Stomach (tissue), 9 donors: ENCODE results near the gene MLANA. TPM values are rescaled to one million over a fixed set of nuclear protein-coding genes. Genes with fewer than 3 reads are reported as not detected.

ENCODE experiments used
- DNase-seq, 2 donors: peaks; one replicate each; pipeline versions ENCODE4 v3.0.0 to v3.0.0-alpha.2; 2013 to 2019
- H3K27ac ChIP-seq, 5 donors: fragments of 200-600 bp in 4 of 5; sonication (generic) in 4 of 5; one replicate each; pipeline ENCODE4 v1.5.1; 2013 to 2019; ENCODE audit warnings: mild to moderate bottlenecking in 1 of 5, moderate library complexity in 1 of 5
- H3K27me3 ChIP-seq, 3 donors: fragments of 200-600 bp; sonication (generic); one replicate each; pipeline ENCODE4 v1.5.1; 2017 to 2019; ENCODE audit warnings: mixed run types in 1 of 3
- H3K36me3 ChIP-seq, 4 donors: fragments of 200-600 bp; sonication (generic); 1 replicate in 3 of 4; 2 replicates in 1 of 4; pipeline ENCODE4 v1.5.1; 2016 to 2019
- H3K4me1 ChIP-seq, 4 donors: fragments of 200-600 bp; sonication (generic); one replicate each; pipeline ENCODE4 v1.5.1; 2016 to 2019
- H3K4me3 ChIP-seq, 4 donors: fragments of 200-600 bp; sonication (generic) in 3 of 4; one replicate each; pipeline ENCODE4 v1.5.1; 2016 to 2019; ENCODE audit warnings: mild to moderate bottlenecking in 1 of 4
- H3K9me3 ChIP-seq, 4 donors: fragments of 200-600 bp; sonication (generic); one replicate each; pipeline ENCODE4 v1.5.1; 2016 to 2019
- CTCF ChIP-seq, 7 experiments: fragments of 450-650 bp in 4 of 7; fragments of 200-600 bp in 3 of 7; sonication (generic) in 3 of 7; IDR thresholded peaks; one replicate each; pipeline ENCODE4 v1.5.1; 2016 to 2019; ENCODE audit warnings: antibody characterized with exemption in 7 of 7, control low read depth in 2 of 7, mild to moderate bottlenecking in 1 of 7
- EP300 ChIP-seq: sonication (generic); formaldehyde crosslinking; IDR thresholded peaks from one replicate; pipeline ENCODE4 v1.6.1; 2017; ENCODE audit warnings: antibody characterized with exemption
- POLR2A ChIP-seq, 4 donors: fragments of 450-650 bp; IDR thresholded peaks; one replicate each; pipeline ENCODE4 v1.6.1; 2016; ENCODE audit warnings: antibody characterized with exemption in 4 of 4, control low read depth in 2 of 4, mild to moderate bottlenecking in 1 of 4, moderate library complexity in 1 of 4
- POLR2AphosphoS5 ChIP-seq, 3 donors: sonication (generic); formaldehyde crosslinking; IDR thresholded peaks; one replicate each; pipeline ENCODE4 v1.6.1; 2016; ENCODE audit warnings: antibody characterized with exemption in 3 of 3
- WGBS, 5 donors: extraction: QIAGEN DNeasy Blood & Tissue Kit in 3 of 5; methylation state at CpG; one replicate each; pipeline versions ENCODE4 v1.1.5 to v1.1.7; 2013 to 2018; 5-methylcytosine and 5-hydroxymethylcytosine counted together
- intact Hi-C: fragments of 100-400 bp; cut with DNase I; formaldehyde crosslinking; loops from one replicate; pipeline ENCODE4 v1.15.1; 2023; ENCODE audit warnings: low total_unique reads
- polyA plus RNA-seq, 3 donors: library from polyadenylated mRNA; stranded (reverse); fragments of 200-250 nt; gene quantifications; one replicate each; pipeline ENCODE4 v1.2.3, GENCODE V29; 2013
- total RNA-seq, 5 donors: library from RNA; depleted of rRNA; stranded (reverse); fragments of >200 nt; gene quantifications; one replicate each; pipeline versions ENCODE4 v1.1.0 to v1.2.3, GENCODE V29; 2014 to 2016
- donor health status: healthy with polysubstance abuse.
- donor health status: Bipolar disorder and iron deficiency.
- donor health status: healthy.

Gene MLANA
- total and polyA plus RNA-seq, 8 donors, result not detected

DNA sequence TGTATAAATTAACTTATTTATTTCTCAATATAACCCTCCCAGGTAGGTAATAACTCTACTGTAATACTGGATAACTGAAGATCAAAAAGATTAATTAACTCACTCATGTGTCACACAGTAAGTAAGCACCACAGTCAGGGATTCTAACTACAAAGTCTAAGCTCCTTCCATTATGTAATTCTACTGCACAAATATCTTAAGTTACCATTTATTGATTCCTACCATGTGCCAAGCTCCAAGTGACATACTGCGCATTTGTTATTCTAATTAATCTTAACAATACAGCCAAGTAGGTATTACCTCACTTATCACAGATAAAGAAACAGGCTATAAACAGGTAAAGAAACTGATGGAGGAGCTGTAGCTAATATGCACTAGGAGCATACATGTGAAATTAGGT, 66.5 kb downstream of the MLANA start:
- Histone ChIP-seq H3K9me3 (no peaks in the 10 kb centered on the region), H3K27ac (no peak overlapping the region), H3K4me3 (no peak overlapping the region), H3K4me1 (peaks cover 5 to 22% (median 13%) of the 10 kb centered on the region in 4 donors), H3K27me3 (no peaks in the 10 kb centered on the region), H3K36me3 (peaks cover 0 to 7% (median 0%) of the 10 kb centered on the region in 4 donors)
- TF ChIP-seq POLR2A (IDR thresholded peaks at IDR 0.05) (no peak), EP300 (no peak), POLR2AphosphoS5 (IDR thresholded peaks at IDR 0.05) (no peak), CTCF (IDR thresholded peaks at IDR 0.05) (no peak)
- WGBS, 5 donors, result 77 to 100% (median 96%) methylated on average over 1 of the region's 1 CpG
- no peak for DNase-seq
- intact Hi-C loops, result no loop called here

- no peak for TF ChIP-seq CTCF (IDR thresholded peaks at IDR 0.05)
- TF ChIP-seq POLR2A (IDR thresholded peaks at IDR 0.05), result no peak
- TF ChIP-seq POLR2AphosphoS5 (IDR thresholded peaks at IDR 0.05), result no peak
- no peak for TF ChIP-seq EP300
- no peak for DNase-seq
- intact Hi-C loops, result no loop called here
- WGBS, 5 donors, result 88 to 98% (median 95%) methylated on average over 6 of the region's 6 CpGs
- peaks cover 0 to 7% (median 0%) of the 10 kb centered on the region in 4 donors for H3K36me3 ChIP-seq
- H3K4me1 ChIP-seq, result peaks cover 5 to 22% (median 11%) of the 10 kb centered on the region in 4 donors
- H3K27me3 ChIP-seq, result no peaks in the 10 kb centered on the region
- H3K27ac ChIP-seq, result no peak overlapping the region
- no peak overlapping the region for H3K4me3 ChIP-seq
- H3K9me3 ChIP-seq, result no peaks in the 10 kb centered on the region
Observed at GRCh38 chr9:5958273-5958672, 67.6 kb downstream of the MLANA start.

Other genes with a start within 250 kb of the MLANA start
- 10 to 100 TPM; 15.6 to 32.1 (median 18.0) TPM for gene ERMP1, start 57.8 kb upstream of the MLANA start, total RNA-seq
- 1 to 10 TPM; 2.0 to 7.1 (median 3.9) TPM for gene ERMP1, start 57.8 kb upstream of the MLANA start, polyA plus RNA-seq
- gene RANBP6, start 124.7 kb downstream of the MLANA start, total RNA-seq, result 10 to 100 TPM in 3 of 5 donors, 1 to 10 TPM in 2; 1.7 to 34.8 (median 11.6) TPM
- gene RANBP6, start 124.7 kb downstream of the MLANA start, polyA plus RNA-seq, result 1 to 10 TPM; 3.7 to 7.1 (median 3.7) TPM